ENCODE results near the gene IP6K1. TPM values are rescaled to one million over a fixed set of nuclear protein-coding genes. Genes with fewer than 3 reads are reported as not detected.

Gene IP6K1
- total RNA-seq, 1 donor from 2014 or later = 56.4 TPM

DNA sequence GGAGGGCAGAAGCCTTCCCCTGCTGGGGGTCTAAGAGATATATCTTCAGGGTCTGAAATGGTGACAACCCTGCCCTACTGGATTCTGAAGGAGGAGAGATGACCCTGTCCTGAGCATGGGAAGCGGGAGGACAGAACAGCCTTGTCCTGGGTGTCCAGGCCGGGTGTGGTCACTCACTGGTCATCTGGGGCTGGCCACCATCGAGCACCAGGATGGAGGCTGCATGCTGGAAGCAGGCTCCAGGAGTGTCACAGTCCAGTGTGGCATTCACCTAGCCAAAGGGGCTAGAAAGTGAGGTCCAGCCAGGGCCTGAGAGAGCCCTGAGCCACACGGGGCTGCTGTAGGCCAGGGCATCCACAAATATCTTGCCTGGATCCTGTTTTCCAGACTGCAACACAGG, 8.1 kb upstream of the IP6K1 start:
- TF ChIP-seq, protein P1, sequence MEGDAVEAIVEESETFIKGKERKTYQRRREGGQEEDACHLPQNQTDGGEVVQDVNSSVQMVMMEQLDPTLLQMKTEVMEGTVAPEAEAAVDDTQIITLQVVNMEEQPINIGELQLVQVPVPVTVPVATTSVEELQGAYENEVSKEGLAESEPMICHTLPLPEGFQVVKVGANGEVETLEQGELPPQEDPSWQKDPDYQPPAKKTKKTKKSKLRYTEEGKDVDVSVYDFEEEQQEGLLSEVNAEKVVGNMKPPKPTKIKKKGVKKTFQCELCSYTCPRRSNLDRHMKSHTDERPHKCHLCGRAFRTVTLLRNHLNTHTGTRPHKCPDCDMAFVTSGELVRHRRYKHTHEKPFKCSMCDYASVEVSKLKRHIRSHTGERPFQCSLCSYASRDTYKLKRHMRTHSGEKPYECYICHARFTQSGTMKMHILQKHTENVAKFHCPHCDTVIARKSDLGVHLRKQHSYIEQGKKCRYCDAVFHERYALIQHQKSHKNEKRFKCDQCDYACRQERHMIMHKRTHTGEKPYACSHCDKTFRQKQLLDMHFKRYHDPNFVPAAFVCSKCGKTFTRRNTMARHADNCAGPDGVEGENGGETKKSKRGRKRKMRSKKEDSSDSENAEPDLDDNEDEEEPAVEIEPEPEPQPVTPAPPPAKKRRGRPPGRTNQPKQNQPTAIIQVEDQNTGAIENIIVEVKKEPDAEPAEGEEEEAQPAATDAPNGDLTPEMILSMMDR (IDR thresholded peaks at IDR 0.05; ENCODE audit: unreplicated experiment) = no peak
- H3K4me3 Mint-ChIP-seq (ENCODE audit: unreplicated experiment) = no peak overlapping the region
- H3K36me3 Mint-ChIP-seq (ENCODE audit: low read depth, unreplicated experiment) = peaks cover 4% of the 10 kb centered on the region
- DNase-seq (ENCODE audit: low spot score) = no peak
- H3K4me1 Mint-ChIP-seq (ENCODE audit: unreplicated experiment) = peaks cover 32% of the 10 kb centered on the region
- peaks cover 10% of the 10 kb centered on the region for H3K27me3 Mint-ChIP-seq (ENCODE audit: unreplicated experiment)
- no peaks in the 10 kb centered on the region for H3K9me3 Mint-ChIP-seq (ENCODE audit: unreplicated experiment)
- no peak overlapping the region for H3K27ac Mint-ChIP-seq (ENCODE audit: unreplicated experiment)

DNA sequence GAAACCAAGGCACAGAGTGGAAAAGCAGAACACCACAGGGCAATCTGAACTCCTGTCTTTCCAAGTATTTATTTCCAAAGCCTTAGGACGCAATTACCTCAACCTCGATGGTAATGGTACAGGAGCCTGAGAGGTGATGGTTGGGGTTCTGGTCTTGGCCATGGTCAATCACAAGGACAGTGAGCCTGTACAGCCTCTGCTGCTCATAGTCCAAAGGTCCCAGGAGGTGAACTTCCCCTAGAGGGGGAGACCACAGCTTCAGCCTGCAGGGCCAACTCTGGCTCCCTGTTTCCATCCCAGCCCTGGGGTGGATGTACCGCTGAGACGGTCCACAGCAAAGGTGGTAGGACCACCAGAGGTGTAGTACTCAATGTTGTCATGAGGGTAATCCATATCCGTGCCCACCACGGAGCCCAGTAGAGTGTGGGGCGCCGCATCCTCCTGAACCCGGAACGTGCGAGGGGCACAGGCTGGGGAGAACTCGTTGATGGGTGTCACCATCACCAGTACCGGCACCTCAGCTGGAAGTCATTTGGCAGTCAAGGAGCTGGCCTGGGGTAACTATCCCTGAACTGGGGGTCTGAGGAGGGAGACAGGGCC, 7.2 kb upstream of the IP6K1 start:
- TF ChIP-seq, protein P1 (IDR thresholded peaks at IDR 0.05; ENCODE audit: unreplicated experiment) = no peak
- H3K27ac Mint-ChIP-seq (ENCODE audit: unreplicated experiment) = no peak overlapping the region
- peaks cover 4% of the 10 kb centered on the region for H3K36me3 Mint-ChIP-seq (ENCODE audit: low read depth, unreplicated experiment)
- no peak overlapping the region for H3K4me3 Mint-ChIP-seq (ENCODE audit: unreplicated experiment)
- H3K27me3 Mint-ChIP-seq (ENCODE audit: unreplicated experiment) = peaks cover 12% of the 10 kb centered on the region
- peaks cover 32% of the 10 kb centered on the region for H3K4me1 Mint-ChIP-seq (ENCODE audit: unreplicated experiment)
- DNase-seq (ENCODE audit: low spot score) = no peak
- no peaks in the 10 kb centered on the region for H3K9me3 Mint-ChIP-seq (ENCODE audit: unreplicated experiment)

DNA sequence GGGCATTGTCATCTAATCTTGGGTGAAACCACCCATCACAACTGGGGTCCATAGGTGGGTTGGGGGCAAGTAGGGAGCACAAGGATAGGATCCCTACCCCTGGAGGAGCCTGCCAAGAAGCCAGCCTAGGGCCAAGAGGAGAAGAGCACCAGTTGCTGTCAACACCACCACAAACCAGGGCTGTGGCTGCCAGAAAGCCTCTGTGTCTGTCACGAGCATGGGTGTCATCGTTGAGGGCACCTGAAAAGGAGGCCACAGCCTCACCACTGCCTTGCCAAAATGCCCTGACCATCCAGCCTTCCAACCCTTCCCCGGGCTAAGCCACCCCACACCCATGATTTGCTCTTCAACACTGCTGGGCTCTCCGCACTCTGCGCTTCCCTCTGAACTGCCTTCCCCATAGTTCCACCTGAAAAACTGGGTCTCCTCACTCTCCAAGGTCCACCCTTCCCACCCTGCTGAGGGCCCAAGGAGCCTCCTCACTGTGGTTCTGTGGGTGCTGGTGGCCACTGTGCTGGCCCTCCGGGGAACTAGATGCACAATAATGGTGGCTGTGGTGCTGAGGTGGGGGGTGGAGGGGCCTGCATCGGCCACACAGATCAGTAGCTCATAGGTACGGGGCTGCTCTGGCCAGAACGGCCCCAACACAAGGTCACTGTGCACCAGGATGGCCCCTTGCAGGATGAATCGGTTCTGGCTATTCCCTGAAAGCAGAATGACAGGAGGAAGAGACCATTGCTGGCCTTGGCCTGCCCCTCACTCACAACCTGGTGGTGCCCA, 6.2 kb upstream of the IP6K1 start:
- Mint-ChIP-seq H3K36me3 (ENCODE audit: low read depth, unreplicated experiment) (peaks cover 4% of the 10 kb centered on the region), H3K4me3 (ENCODE audit: unreplicated experiment) (no peak overlapping the region), H3K27ac (ENCODE audit: unreplicated experiment) (no peak overlapping the region), H3K9me3 (ENCODE audit: unreplicated experiment) (no peaks in the 10 kb centered on the region), H3K27me3 (ENCODE audit: unreplicated experiment) (peaks cover 10% of the 10 kb centered on the region), H3K4me1 (ENCODE audit: unreplicated experiment) (peaks cover 40% of the 10 kb centered on the region)
- TF ChIP-seq, protein P1 (IDR thresholded peaks at IDR 0.05; ENCODE audit: unreplicated experiment) = no peak
- no peak for DNase-seq (ENCODE audit: low spot score)

DNA sequence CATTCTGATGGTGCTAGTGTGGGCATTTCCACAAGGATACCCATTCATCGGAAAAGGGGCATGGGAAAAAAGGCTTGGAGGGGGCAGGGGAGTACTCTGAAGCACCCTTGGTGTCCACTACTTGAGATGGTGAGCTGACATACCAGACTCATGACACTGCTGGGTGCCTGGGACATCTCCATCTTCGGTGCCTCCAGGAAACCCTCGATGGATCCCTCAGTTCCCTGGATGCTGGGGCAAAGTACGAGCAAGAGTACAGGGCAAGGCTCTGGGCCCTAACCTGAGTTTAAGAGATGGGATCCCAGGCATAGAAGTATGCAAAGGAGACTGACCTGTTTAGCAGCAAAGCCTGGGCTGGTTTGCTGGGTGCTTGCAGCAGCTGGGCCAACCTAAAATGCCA, 5.2 kb upstream of the IP6K1 start:
- H3K4me3 Mint-ChIP-seq (ENCODE audit: unreplicated experiment) = no peak overlapping the region
- no peaks in the 10 kb centered on the region for H3K9me3 Mint-ChIP-seq (ENCODE audit: unreplicated experiment)
- H3K27ac Mint-ChIP-seq (ENCODE audit: unreplicated experiment) = no peak overlapping the region
- peaks cover 38% of the 10 kb centered on the region for H3K4me1 Mint-ChIP-seq (ENCODE audit: unreplicated experiment)
- TF ChIP-seq, protein P1 (IDR thresholded peaks at IDR 0.05; ENCODE audit: unreplicated experiment) = no peak
- no peak for DNase-seq (ENCODE audit: low spot score)
- H3K27me3 Mint-ChIP-seq (ENCODE audit: unreplicated experiment) = peaks cover 10% of the 10 kb centered on the region
- H3K36me3 Mint-ChIP-seq (ENCODE audit: low read depth, unreplicated experiment) = peaks cover 4% of the 10 kb centered on the region
